HEK293 (cell line): ENCODE data around the gene RCAN2.
A peak's percentile ranks its signal among the peaks of the same experiment; 100 is the strongest.

Source experiments
- CTCF ChIA-PET: fragments of 350-600 bp; formaldehyde crosslinking; extraction: SDS; loops from one replicate; lab custom pipeline; 2021; ENCODE audit warnings: antibody characterized with exemption; lab: Yijun Ruan, JAX
- POLR2A ChIA-PET: fragments of 300-600 bp; formaldehyde crosslinking; extraction: SDS; loops from one replicate; lab custom pipeline; 2020; ENCODE audit warnings: antibody characterized with exemption, inconsistent platforms; lab: Yijun Ruan, JAX
- H3K27ac ChIP-seq: fragments of 200-500 bp; sonication (Bioruptor generic); 2 replicates; pipeline ENCODE4 v1.5.1; 2014; ENCODE audit warnings: low read depth, low read length, control low read depth, inconsistent platforms; ENCODE audit errors: extremely low read depth
- H3K36me3 ChIP-seq, 2 experiments: fragments of 200-500 bp in 1 of 2; sonication (Bioruptor generic) in 1 of 2; 1 replicate in 1 of 2; 2 replicates in 1 of 2; pipeline ENCODE4 v1.5.1; 2014 to 2017; ENCODE audit warnings: inconsistent platforms in 2 of 2, low read length in 2 of 2; ENCODE audit not compliant: control insufficient read depth in 2 of 2, insufficient read depth in 1 of 2
- H3K4me1 ChIP-seq: fragments of 200-500 bp; sonication (Bioruptor generic); 2 replicates; pipeline ENCODE4 v1.5.1; 2014; ENCODE audit warnings: mild to moderate bottlenecking, low read length, inconsistent platforms; ENCODE audit not compliant: control insufficient read depth, insufficient read depth
- H3K4me3 ChIP-seq: 2 replicates; pipeline ENCODE4 v1.5.1; 2011; ENCODE audit warnings: low read depth, mild to moderate bottlenecking, control low read depth, low read length, moderate library complexity
- H3K9me3 ChIP-seq: fragments of 200-500 bp; sonication (Bioruptor generic); 2 replicates; pipeline ENCODE4 v1.5.1; 2014; ENCODE audit warnings: low read depth, low read length, inconsistent platforms; ENCODE audit not compliant: control insufficient read depth, insufficient read depth
- BCL11B ChIP-seq: fragments of 450-650 bp; formaldehyde crosslinking; IDR thresholded peaks from 2 replicates; pipeline ENCODE4 v1.5.1; 2016; ENCODE audit warnings: low read depth, missing biosample characterization, missing genetic modification characterization
- EGR2 ChIP-seq: fragments of 450-650 bp; formaldehyde crosslinking; IDR thresholded peaks from 2 replicates; pipeline ENCODE4 v1.5.1; 2016; ENCODE audit warnings: low read depth, missing biosample characterization, missing genetic modification characterization
- GLI2 ChIP-seq: fragments of 450-650 bp; formaldehyde crosslinking; IDR thresholded peaks from 2 replicates; pipeline ENCODE4; 2017; ENCODE audit warnings: missing biosample characterization, missing genetic modification characterization, low read depth, borderline replicate concordance
- SCRT1 ChIP-seq: fragments of 450-650 bp; formaldehyde crosslinking; IDR thresholded peaks from 2 replicates; pipeline ENCODE4 v1.5.1; 2016; ENCODE audit warnings: missing biosample characterization, missing genetic modification characterization, borderline replicate concordance
- SETDB1 ChIP-seq: IDR thresholded peaks from one replicate; pipeline ENCODE4 v1.6.1; 2017; ENCODE audit warnings: mild to moderate bottlenecking, low read length, moderate library complexity, mixed read lengths; ENCODE audit not compliant: insufficient read length
- SP3 ChIP-seq: fragments of 450-650 bp; formaldehyde crosslinking; IDR thresholded peaks from 2 replicates; pipeline ENCODE4 v1.5.1; 2016; ENCODE audit warnings: missing biosample characterization, missing genetic modification characterization
- YY1 ChIP-seq: fragments of 450-650 bp; formaldehyde crosslinking; IDR thresholded peaks from 2 replicates; pipeline ENCODE4 v1.5.1; 2018; ENCODE audit warnings: missing biosample characterization, missing genetic modification characterization
- ZNF112 ChIP-seq: fragments of 450-650 bp; formaldehyde crosslinking; IDR thresholded peaks from 2 replicates; pipeline ENCODE4 v1.5.0; 2017; ENCODE audit warnings: missing biosample characterization, missing genetic modification characterization
- ZNF184 ChIP-seq: fragments of 450-650 bp; IDR thresholded peaks from 2 replicates; pipeline ENCODE4 v1.5.1; 2018; ENCODE audit warnings: missing biosample characterization, mild to moderate bottlenecking, missing genetic modification characterization
- ZNF311 ChIP-seq: fragments of 450-650 bp; formaldehyde crosslinking; IDR thresholded peaks from 2 replicates; pipeline ENCODE4 v1.5.1; 2017; ENCODE audit warnings: missing biosample characterization, missing genetic modification characterization, borderline replicate concordance
- ZNF350 ChIP-seq: fragments of 450-650 bp; formaldehyde crosslinking; IDR thresholded peaks from 2 replicates; pipeline ENCODE4 v1.5.0; 2017; ENCODE audit warnings: missing biosample characterization, mild to moderate bottlenecking, missing genetic modification characterization
- ZNF558 ChIP-seq: fragments of 450-650 bp; formaldehyde crosslinking; IDR thresholded peaks from 2 replicates; pipeline ENCODE4 v1.5.1; 2016; ENCODE audit warnings: missing biosample characterization, missing genetic modification characterization
- ZNF600 ChIP-seq: fragments of 450-650 bp; formaldehyde crosslinking; IDR thresholded peaks from 2 replicates; pipeline ENCODE4 v1.5.1; 2016; ENCODE audit warnings: missing biosample characterization, missing genetic modification characterization
- ZNF610 ChIP-seq: fragments of 450-650 bp; formaldehyde crosslinking; IDR thresholded peaks from 2 replicates; pipeline ENCODE4 v1.5.1; 2016; ENCODE audit warnings: missing biosample characterization, missing genetic modification characterization, borderline replicate concordance
- ZNF654 ChIP-seq: fragments of 450-650 bp; formaldehyde crosslinking; IDR thresholded peaks from 2 replicates; pipeline ENCODE4 v1.5.1; 2016; ENCODE audit warnings: low read depth, missing biosample characterization, missing genetic modification characterization
- ZNF768 ChIP-seq: fragments of 450-650 bp; formaldehyde crosslinking; IDR thresholded peaks from 2 replicates; pipeline ENCODE4 v1.5.1; 2018; ENCODE audit warnings: missing biosample characterization, mild to moderate bottlenecking, missing genetic modification characterization
- TF ChIP-seq, protein P1 (sequence below): fragments of 450-650 bp; formaldehyde crosslinking; IDR thresholded peaks from 2 replicates; pipeline ENCODE4 v1.5.1; 2016; ENCODE audit warnings: missing biosample characterization, missing genetic modification characterization
- TF ChIP-seq, protein P2 (sequence below): fragments of 450-650 bp; formaldehyde crosslinking; IDR thresholded peaks from 2 replicates; pipeline ENCODE4 v1.5.1; 2016; ENCODE audit warnings: missing biosample characterization, missing genetic modification characterization
- TF ChIP-seq, protein P3 (sequence below): fragments of 450-650 bp; formaldehyde crosslinking; IDR thresholded peaks from 2 replicates; pipeline ENCODE4 v1.5.1; 2017; ENCODE audit warnings: missing biosample characterization, missing genetic modification characterization
- TF ChIP-seq, protein P4 (sequence below): fragments of 450-650 bp; formaldehyde crosslinking; IDR thresholded peaks from 2 replicates; pipeline ENCODE4 v1.5.1; 2017; ENCODE audit warnings: missing biosample characterization, missing genetic modification characterization
- TF ChIP-seq, protein P5 (sequence below): fragments of 450-650 bp; formaldehyde crosslinking; IDR thresholded peaks from 2 replicates; pipeline ENCODE4 v1.5.1; 2017; ENCODE audit warnings: missing biosample characterization, missing genetic modification characterization
- TF ChIP-seq, protein P6 (sequence below): fragments of 450-650 bp; formaldehyde crosslinking; IDR thresholded peaks from 2 replicates; pipeline ENCODE4 v1.5.1; 2017; ENCODE audit warnings: missing biosample characterization, mild to moderate bottlenecking, missing genetic modification characterization, moderate library complexity

Gene RCAN2

DNA sequence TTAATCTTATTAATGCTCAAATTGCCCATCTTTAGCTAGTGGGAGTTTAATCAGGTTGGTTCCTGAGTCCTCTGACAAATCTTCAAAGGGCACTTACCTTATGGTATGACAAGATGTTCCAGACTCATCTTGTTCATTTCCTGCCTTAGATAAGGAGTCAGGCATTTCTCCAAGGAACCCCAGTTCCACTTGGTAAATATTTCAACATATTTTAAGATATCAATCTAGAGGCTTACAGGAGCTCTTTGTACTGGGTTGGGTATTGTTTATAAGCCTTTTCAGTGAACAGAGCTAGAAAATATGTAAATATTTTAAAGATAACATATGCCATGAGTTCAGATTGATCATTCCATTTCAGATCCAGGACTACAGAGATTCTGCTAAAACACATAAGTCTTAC, 159.8 kb downstream of the RCAN2 start:
- no peaks in the 10 kb centered on the region for H3K9me3 ChIP-seq
- no peak overlapping the region for H3K4me3 ChIP-seq
- H3K27ac ChIP-seq, result no peak overlapping the region
- no peaks in the 10 kb centered on the region for H3K4me1 ChIP-seq
- ChIA-PET POLR2A (no interaction called here), CTCF (no interaction called here)
- no peak for TF ChIP-seq EGR2
- TF ChIP-seq, protein P1, sequence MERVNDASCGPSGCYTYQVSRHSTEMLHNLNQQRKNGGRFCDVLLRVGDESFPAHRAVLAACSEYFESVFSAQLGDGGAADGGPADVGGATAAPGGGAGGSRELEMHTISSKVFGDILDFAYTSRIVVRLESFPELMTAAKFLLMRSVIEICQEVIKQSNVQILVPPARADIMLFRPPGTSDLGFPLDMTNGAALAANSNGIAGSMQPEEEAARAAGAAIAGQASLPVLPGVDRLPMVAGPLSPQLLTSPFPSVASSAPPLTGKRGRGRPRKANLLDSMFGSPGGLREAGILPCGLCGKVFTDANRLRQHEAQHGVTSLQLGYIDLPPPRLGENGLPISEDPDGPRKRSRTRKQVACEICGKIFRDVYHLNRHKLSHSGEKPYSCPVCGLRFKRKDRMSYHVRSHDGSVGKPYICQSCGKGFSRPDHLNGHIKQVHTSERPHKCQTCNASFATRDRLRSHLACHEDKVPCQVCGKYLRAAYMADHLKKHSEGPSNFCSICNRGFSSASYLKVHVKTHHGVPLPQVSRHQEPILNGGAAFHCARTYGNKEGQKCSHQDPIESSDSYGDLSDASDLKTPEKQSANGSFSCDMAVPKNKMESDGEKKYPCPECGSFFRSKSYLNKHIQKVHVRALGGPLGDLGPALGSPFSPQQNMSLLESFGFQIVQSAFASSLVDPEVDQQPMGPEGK (tag by site-specific recombination), result no peak
- TF ChIP-seq, protein P2, sequence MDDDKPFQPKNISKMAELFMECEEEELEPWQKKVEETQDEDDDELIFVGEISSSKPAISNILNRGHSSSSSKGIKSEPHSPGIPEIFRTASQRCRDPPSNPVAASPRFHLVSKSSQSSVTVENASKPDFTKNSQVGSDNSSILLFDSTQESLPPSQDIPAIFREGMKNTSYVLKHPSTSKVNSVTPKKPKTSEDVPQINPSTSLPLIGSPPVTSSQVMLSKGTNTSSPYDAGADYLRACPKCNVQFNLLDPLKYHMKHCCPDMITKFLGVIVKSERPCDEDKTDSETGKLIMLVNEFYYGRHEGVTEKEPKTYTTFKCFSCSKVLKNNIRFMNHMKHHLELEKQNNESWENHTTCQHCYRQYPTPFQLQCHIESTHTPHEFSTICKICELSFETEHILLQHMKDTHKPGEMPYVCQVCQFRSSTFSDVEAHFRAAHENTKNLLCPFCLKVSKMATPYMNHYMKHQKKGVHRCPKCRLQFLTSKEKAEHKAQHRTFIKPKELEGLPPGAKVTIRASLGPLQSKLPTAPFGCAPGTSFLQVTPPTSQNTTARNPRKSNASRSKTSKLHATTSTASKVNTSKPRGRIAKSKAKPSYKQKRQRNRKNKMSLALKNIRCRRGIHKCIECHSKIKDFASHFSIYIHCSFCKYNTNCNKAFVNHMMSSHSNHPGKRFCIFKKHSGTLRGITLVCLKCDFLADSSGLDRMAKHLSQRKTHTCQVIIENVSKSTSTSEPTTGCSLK (tag by site-specific recombination), result no peak
- TF ChIP-seq, protein P3, sequence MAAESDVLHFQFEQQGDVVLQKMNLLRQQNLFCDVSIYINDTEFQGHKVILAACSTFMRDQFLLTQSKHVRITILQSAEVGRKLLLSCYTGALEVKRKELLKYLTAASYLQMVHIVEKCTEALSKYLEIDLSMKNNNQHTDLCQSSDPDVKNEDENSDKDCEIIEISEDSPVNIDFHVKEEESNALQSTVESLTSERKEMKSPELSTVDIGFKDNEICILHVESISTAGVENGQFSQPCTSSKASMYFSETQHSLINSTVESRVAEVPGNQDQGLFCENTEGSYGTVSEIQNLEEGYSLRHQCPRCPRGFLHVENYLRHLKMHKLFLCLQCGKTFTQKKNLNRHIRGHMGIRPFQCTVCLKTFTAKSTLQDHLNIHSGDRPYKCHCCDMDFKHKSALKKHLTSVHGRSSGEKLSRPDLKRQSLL (tag by site-specific recombination), result no peak
- no peak for TF ChIP-seq BCL11B
- TF ChIP-seq GLI2, result no peak
- TF ChIP-seq SP3 (tag by site-specific recombination), result no peak
- TF ChIP-seq YY1, result no peak
- TF ChIP-seq ZNF184 (tag by site-specific recombination), result no peak
- TF ChIP-seq ZNF558 (tag by site-specific recombination), result no peak
- TF ChIP-seq SCRT1 (tag by site-specific recombination), result no peak
- no peak for TF ChIP-seq SETDB1
- H3K36me3 ChIP-seq, result no peaks in the 10 kb centered on the region

DNA sequence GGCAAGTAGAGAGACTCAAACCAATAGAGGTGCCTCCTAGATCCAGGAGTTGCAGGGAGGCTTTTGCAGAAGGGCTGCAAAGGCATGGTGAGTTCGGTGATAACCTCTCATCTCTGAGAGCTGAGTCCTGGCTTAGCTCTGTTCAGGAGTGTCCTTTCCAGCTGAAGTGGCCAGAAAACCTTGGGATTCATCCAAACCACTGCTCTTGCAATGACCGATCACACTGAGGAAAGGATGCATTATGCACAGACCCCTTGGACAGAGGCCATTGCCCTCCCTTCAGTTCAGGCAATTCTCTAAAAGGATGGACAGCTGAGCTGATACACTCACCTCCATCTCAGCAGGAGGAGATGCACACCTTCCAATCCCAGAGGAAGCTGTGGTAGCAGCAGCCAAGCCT, 161.7 kb downstream of the RCAN2 start:
- POLR2A ChIA-PET, result no interaction called here
- Histone ChIP-seq H3K4me3 (no peak overlapping the region), H3K9me3 (no peaks in the 10 kb centered on the region), H3K4me1 (peaks cover 8% of the 10 kb centered on the region), H3K36me3 (no peaks in the 10 kb centered on the region), H3K27ac (no peak overlapping the region)
- TF ChIP-seq, protein P4, sequence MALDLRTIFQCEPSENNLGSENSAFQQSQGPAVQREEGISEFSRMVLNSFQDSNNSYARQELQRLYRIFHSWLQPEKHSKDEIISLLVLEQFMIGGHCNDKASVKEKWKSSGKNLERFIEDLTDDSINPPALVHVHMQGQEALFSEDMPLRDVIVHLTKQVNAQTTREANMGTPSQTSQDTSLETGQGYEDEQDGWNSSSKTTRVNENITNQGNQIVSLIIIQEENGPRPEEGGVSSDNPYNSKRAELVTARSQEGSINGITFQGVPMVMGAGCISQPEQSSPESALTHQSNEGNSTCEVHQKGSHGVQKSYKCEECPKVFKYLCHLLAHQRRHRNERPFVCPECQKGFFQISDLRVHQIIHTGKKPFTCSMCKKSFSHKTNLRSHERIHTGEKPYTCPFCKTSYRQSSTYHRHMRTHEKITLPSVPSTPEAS (tag by site-specific recombination), result no peak
- no peak for TF ChIP-seq ZNF112 (tag by site-specific recombination)
- CTCF ChIA-PET, result interaction anchor here (0.7 kb wide), 1 partner anchor 13 kb away, joined by 7 read pairs; no protein-coding TSS in a partner anchor

DNA sequence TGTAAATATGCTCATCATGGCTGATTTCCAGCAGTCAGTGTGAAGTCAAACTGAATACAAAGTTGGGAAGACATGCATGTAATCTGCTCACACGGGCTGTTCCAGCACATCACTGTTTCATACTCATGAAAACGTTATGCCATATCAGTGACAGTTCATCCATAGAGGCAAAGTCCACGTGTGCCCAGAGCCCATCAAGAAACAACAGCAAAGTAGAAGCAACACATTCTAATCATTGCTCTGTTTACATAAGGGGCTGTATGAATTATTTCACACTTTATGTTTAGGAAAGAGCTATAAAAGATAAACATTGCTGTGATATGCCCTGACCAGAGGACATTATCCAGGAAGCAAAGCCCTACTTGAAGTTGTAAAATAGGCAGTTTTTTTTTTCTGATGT, 163.5 kb downstream of the RCAN2 start:
- H3K4me3 ChIP-seq, result no peak overlapping the region
- TF ChIP-seq, protein P5, sequence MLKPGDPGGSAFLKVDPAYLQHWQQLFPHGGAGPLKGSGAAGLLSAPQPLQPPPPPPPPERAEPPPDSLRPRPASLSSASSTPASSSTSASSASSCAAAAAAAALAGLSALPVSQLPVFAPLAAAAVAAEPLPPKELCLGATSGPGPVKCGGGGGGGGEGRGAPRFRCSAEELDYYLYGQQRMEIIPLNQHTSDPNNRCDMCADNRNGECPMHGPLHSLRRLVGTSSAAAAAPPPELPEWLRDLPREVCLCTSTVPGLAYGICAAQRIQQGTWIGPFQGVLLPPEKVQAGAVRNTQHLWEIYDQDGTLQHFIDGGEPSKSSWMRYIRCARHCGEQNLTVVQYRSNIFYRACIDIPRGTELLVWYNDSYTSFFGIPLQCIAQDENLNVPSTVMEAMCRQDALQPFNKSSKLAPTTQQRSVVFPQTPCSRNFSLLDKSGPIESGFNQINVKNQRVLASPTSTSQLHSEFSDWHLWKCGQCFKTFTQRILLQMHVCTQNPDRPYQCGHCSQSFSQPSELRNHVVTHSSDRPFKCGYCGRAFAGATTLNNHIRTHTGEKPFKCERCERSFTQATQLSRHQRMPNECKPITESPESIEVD (tag by site-specific recombination), result 0 out of 2 replicates have a peak, but pooled peaks have one; percentile 31
- TF ChIP-seq ZNF600 (tag by site-specific recombination) (peak; percentile 89), ZNF768 (tag by site-specific recombination) (no peak), ZNF610 (tag by site-specific recombination) (no peak), ZNF112 (tag by site-specific recombination) (no peak), BCL11B (no peak), ZNF311 (tag by site-specific recombination) (no peak), ZNF654 (no peak), ZNF350 (tag by site-specific recombination) (no peak)
- TF ChIP-seq, protein P6, sequence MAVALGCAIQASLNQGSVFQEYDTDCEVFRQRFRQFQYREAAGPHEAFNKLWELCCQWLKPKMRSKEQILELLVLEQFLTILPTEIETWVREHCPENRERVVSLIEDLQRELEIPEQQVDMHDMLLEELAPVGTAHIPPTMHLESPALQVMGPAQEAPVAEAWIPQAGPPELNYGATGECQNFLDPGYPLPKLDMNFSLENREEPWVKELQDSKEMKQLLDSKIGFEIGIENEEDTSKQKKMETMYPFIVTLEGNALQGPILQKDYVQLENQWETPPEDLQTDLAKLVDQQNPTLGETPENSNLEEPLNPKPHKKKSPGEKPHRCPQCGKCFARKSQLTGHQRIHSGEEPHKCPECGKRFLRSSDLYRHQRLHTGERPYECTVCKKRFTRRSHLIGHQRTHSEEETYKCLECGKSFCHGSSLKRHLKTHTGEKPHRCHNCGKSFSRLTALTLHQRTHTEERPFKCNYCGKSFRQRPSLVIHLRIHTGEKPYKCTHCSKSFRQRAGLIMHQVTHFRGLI (tag by site-specific recombination), result peak; percentile 41; the same call in 1 of the 2 replicates
- TF ChIP-seq, all 188 proteins: peak for 3
- POLR2A ChIA-PET, result no interaction called here
- CTCF ChIA-PET, result interaction anchor here (0.6 to 1.0 kb wide), 3 partner anchors 13 to 1654 kb away, joined by 3 read pairs; no protein-coding TSS in a partner anchor
- Histone ChIP-seq H3K36me3 (no peaks in the 10 kb centered on the region), H3K27ac (no peak overlapping the region), H3K9me3 (no peaks in the 10 kb centered on the region), H3K4me1 (peaks cover 8% of the 10 kb centered on the region)
